Measurements from ENCODE around the gene SAPCD1.

SAPCD1 gene

GRCh38 chr6:31729979-31730630 lies 32.4 kb upstream of the SAPCD1 start:
- peak; percentile 55 for DNase-seq

GRCh38 chr6:31730631-31731086 lies 31.8 kb upstream of the SAPCD1 start:
- DNase-seq: no peak

- no peak for DNase-seq
Observed at GRCh38 chr6:31732029-31732428, 30.4 kb upstream of the SAPCD1 start.

- no peak for DNase-seq
Observed at GRCh38 chr6:31733734-31734133, 28.7 kb upstream of the SAPCD1 start.

- DNase-seq: no peak
Observed at GRCh38 chr6:31734247-31734820, 28.1 kb upstream of the SAPCD1 start.

- DNase-seq: peak; percentile 41
Observed at GRCh38 chr6:31734821-31735406, 27.5 kb upstream of the SAPCD1 start.

- DNase-seq: peak; percentile 81
Observed at GRCh38 chr6:31736021-31736767, 26.3 kb upstream of the SAPCD1 start, which contains the start of gene CLIC1. Gene CLIC1 (minus strand): TSS chr6:31736530. CDS start chr6:31736300, 230 bp downstream.

- no peak for DNase-seq
Observed at GRCh38 chr6:31736768-31737314, 25.6 kb upstream of the SAPCD1 start.

- no peak for DNase-seq
Observed at GRCh38 chr6:31737315-31737990, 25.0 kb upstream of the SAPCD1 start.

GRCh38 chr6:31737991-31738979 lies 24.2 kb upstream of the SAPCD1 start:
- DNase-seq: peak; percentile 48

- DNase-seq: peak; percentile 98
Observed at GRCh38 chr6:31739639-31740396, 22.6 kb upstream of the SAPCD1 start, which contains the start of gene MSH5. Gene MSH5 (plus strand): TSS chr6:31740005. CDS start chr6:31740467, 462 bp downstream.

GRCh38 chr6:31740397-31741223 lies 21.8 kb upstream of the SAPCD1 start:
- DNase-seq: no peak

- no peak for DNase-seq
Observed at GRCh38 chr6:31741815-31742214, 20.6 kb upstream of the SAPCD1 start.

- DNase-seq: no peak
Observed at GRCh38 chr6:31742894-31743293, 19.6 kb upstream of the SAPCD1 start.

- no peak for DNase-seq
Observed at GRCh38 chr6:31744422-31744821, 18.0 kb upstream of the SAPCD1 start.

- no peak for DNase-seq
Observed at GRCh38 chr6:31749301-31750036, 13.0 kb upstream of the SAPCD1 start.

GRCh38 chr6:31750411-31751022 lies 11.9 kb upstream of the SAPCD1 start:
- no peak for DNase-seq

GRCh38 chr6:31752739-31753319 lies 9.6 kb upstream of the SAPCD1 start:
- DNase-seq: no peak

All from stimulated activated CD4-positive, alpha-beta T cell treated with anti-CD3 and anti-CD28 coated beads, Interleukin-1b, Interleukin-23, amount 100 ng/mL, for 48 hours (primary cell).